ENCODE data around the gene MYBPHL. TPM values are rescaled to one million over a fixed set of nuclear protein-coding genes. Genes with fewer than 3 reads are reported as not detected.

The MYBPHL gene
- polyA plus RNA-seq, 1 donor from 2014 or later: not detected

DNA sequence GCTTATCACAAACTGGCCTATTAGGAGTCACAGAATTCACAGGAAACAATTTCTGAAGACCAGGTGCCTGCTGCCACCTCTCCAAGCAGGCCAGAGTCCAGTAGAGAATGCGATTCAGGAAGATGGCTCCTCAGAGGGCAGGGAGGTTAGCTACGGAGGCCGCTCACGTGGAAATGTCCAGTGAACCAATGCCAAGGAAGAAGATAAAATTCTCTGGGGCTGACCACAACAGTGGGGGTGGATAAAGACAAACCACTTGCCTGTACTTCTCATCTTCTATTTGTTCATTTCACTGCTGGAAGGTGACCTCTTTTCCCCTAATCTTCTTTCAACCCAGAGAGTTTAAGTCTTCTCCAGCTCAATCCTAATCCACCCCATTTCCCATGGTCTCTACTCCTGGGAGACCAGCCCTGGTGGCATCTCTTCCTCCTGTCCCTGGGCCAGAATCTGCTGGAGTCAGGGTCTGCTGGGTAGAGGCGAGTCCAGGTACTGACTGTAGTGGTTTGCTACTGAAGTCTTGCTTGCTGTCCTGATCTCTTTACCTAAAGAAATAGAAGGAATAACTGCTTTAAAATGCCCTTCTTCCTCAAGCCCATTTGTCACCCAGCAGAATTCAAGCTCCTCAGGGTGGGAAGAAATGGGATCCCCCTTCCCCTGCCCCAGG, 27.1 kb downstream of the MYBPHL start:
- Mint-ChIP-seq H3K4me3 (peak overlapping the region in 1 of 4 donors; percentile 34), H3K36me3 (peaks cover 1% of the 10 kb centered on the region), H3K9me3 (no peaks in the 10 kb centered on the region), H3K27ac (no peak overlapping the region), H3K27me3 (peaks cover 4% of the 10 kb centered on the region), H3K4me1 (peaks cover 8 to 13% (median 11%) of the 10 kb centered on the region in 3 donors)

DNA sequence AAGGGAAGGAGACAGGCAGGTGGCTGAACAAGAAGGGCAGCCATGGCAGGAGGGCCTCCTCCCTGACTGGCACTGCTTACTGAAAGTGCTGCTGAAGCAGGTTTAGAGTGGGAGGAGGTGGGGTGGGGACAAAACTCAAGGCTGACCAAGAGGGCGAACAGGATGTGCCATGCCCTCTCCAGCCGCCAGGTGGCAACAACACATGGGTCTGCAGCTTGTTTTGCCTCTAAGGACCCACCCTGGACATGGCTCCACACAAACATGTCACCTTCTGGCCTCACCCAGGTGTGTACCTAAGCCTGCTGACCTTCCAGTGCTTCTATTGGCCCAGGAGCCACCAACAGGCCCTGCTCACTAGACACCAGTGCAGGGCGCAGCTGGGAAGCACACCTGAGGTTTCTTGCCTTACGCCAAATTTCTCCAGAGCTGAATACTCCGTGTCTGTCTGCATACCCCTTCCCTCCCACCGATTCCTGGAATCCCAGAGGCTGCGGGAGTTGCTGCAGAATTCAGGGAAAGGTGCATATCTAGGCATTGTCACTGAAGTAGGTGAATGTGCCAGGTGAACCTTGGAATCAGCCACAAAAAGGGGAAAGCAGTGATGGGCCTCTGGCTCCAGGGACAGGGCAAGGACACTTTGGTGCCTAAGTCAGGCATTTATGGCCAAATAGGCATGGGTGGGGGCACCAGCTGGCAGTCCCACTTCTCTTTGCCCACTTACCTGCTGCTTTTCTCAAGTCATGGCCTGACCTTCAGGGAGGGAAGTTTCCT, 29.2 kb downstream of the MYBPHL start:
- H3K27me3 Mint-ChIP-seq: peaks cover 4% of the 10 kb centered on the region
- H3K4me1 Mint-ChIP-seq: peaks cover 0 to 4% (median 0%) of the 10 kb centered on the region in 3 donors
- no peaks in the 10 kb centered on the region for H3K36me3 Mint-ChIP-seq
- no peak overlapping the region for H3K4me3 Mint-ChIP-seq
- no peaks in the 10 kb centered on the region for H3K9me3 Mint-ChIP-seq
- peak overlapping the region in 1 of 3 donors; percentile 41 for H3K27ac Mint-ChIP-seq

DNA sequence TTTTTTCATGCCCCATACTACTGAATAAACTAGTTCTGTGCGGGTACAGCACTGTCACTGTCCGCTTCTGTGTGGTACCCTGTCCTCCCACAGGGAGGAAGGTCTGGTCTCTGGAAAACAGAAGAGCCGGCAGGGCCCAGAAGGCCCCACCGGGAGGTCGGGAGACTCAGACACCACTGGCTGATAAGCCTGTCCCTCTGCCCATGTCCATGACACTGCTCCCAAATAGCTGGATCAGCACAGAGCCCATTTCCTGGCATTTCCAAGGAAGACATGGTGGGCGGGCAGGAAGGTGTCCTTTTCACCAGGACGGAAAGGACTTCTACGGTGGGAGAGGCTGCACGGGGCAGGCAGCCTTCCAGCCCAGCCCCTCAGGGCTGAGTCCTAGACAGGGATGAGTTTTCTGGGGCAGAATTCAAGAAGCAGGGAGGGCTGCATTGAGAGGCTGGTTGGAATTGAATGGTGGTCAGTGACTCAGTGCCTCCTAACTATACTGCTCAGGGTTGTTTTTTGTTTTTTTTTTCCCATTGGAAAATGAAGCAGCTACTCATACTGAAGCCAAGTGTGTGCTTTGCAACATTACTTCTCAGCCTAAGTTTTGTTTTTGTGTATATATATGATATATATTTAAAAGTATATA, 31.0 kb downstream of the MYBPHL start:
- Mint-ChIP-seq H3K4me1 (peaks cover 0 to 4% (median 0%) of the 10 kb centered on the region in 3 donors), H3K36me3 (peaks cover 2% of the 10 kb centered on the region), H3K27ac (no peak overlapping the region), H3K9me3 (no peaks in the 10 kb centered on the region), H3K27me3 (peaks cover 4% of the 10 kb centered on the region), H3K4me3 (no peak overlapping the region)

DNA sequence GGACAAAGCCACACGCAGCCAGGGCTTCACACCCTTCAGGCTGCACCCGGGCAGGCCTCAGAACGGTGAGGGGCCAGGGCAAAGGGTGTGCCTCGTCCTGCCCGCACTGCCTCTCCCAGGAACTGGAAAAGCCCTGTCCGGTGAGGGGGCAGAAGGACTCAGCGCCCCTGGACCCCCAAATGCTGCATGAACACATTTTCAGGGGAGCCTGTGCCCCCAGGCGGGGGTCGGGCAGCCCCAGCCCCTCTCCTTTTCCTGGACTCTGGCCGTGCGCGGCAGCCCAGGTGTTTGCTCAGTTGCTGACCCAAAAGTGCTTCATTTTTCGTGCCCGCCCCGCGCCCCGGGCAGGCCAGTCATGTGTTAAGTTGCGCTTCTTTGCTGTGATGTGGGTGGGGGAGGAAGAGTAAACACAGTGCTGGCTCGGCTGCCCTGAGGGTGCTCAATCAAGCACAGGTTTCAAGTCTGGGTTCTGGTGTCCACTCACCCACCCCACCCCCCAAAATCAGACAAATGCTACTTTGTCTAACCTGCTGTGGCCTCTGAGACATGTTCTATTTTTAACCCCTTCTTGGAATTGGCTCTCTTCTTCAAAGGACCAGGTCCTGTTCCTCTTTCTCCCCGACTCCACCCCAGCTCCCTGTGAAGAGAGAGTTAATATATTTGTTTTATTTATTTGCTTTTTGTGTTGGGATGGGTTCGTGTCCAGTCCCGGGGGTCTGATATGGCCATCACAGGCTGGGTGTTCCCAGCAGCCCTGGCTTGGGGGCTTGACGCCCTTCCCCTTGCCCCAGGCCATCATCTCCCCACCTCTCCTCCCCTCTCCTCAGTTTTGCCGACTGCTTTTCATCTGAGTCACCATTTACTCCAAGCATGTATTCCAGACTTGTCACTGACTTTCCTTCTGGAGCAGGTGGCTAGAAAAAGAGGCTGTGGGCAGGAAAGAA, 32.0 kb downstream of the MYBPHL start:
- H3K9me3 Mint-ChIP-seq: no peaks in the 10 kb centered on the region
- peaks cover 4% of the 10 kb centered on the region for H3K27me3 Mint-ChIP-seq
- no peak overlapping the region for H3K27ac Mint-ChIP-seq
- peaks cover 0 to 4% (median 0%) of the 10 kb centered on the region in 3 donors for H3K4me1 Mint-ChIP-seq
- H3K36me3 Mint-ChIP-seq: peaks cover 2% of the 10 kb centered on the region
- H3K4me3 Mint-ChIP-seq: no peak overlapping the region

DNA sequence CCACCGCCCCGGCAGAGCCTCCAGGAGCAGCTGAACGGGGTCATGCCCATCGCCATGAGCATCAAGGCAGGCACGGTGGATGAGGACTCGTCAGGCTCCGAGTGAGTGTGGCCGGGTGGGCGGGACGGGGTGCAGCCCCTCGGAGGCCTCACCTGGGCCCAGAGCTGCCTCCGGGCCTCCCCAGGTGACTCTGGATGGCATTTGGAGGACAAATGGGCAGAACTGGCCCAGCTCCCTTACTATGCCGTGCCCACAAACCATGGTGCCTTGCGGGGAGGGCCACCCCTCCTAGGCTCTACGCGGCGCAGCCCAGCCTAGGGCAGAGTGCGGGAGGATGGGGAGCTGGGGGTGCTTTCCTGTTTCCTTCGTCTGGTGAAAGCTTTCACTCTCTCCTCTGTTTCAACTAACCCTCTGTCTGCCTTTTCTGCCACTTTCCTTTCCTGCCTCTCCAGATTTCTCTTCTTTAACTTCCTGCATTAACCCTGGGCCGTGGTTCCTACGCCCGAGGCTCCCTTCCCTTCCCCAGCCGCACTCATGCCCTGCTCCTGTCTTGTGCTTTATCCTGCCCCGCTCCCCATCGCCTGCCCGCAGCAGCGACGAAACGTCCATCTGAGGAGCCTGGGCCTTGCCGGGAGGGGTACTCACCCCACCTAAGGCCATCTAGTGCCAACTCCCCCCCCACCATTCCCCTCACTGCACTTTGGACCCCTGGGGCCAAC, 33.1 kb downstream of the MYBPHL start:
- Mint-ChIP-seq H3K4me1 (peaks cover 0 to 4% (median 0%) of the 10 kb centered on the region in 3 donors), H3K36me3 (peaks cover 2% of the 10 kb centered on the region), H3K27ac (no peak overlapping the region), H3K4me3 (no peak overlapping the region), H3K9me3 (no peaks in the 10 kb centered on the region), H3K27me3 (peaks cover 4% of the 10 kb centered on the region)

DNA sequence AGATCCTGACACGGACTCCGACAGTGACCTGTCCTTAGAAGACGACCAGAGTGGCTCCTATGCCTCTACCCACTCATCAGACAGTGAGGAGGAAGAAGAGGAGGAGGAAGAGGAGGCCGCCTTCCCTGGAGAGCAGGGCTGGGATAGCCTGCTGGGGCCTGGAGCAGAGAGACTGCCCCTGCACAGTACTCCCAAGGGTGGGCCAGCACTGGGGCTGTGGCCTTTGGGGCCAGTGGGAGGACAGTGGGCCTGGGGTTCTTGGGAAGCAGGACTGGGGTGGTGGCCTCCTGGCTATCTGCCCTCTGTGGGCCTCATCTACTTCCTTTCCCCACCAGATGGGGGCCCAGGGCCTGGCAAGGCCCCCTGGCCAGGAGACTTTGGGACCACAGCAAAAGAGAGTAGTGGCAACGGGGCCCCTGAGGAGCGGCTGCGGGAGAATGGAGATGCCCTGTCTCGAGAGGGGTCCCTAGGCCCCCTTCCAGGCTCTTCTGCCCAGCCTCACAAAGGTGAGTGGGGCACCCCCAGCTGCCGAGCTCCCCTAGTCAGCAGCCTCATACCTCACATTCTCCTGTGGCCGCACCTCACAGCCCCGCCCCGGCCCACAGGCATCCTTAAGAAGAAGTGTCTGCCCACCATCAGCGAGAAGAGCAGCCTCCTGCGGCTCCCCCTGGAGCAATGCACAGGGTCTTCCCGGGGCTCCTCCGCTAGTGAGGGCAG, 33.8 kb downstream of the MYBPHL start:
- H3K9me3 Mint-ChIP-seq: no peaks in the 10 kb centered on the region
- peaks cover 0 to 4% (median 0%) of the 10 kb centered on the region in 3 donors for H3K4me1 Mint-ChIP-seq
- peaks cover 2% of the 10 kb centered on the region for H3K36me3 Mint-ChIP-seq
- H3K27ac Mint-ChIP-seq: no peak overlapping the region
- H3K4me3 Mint-ChIP-seq: no peak overlapping the region
- peaks cover 4% of the 10 kb centered on the region for H3K27me3 Mint-ChIP-seq

DNA sequence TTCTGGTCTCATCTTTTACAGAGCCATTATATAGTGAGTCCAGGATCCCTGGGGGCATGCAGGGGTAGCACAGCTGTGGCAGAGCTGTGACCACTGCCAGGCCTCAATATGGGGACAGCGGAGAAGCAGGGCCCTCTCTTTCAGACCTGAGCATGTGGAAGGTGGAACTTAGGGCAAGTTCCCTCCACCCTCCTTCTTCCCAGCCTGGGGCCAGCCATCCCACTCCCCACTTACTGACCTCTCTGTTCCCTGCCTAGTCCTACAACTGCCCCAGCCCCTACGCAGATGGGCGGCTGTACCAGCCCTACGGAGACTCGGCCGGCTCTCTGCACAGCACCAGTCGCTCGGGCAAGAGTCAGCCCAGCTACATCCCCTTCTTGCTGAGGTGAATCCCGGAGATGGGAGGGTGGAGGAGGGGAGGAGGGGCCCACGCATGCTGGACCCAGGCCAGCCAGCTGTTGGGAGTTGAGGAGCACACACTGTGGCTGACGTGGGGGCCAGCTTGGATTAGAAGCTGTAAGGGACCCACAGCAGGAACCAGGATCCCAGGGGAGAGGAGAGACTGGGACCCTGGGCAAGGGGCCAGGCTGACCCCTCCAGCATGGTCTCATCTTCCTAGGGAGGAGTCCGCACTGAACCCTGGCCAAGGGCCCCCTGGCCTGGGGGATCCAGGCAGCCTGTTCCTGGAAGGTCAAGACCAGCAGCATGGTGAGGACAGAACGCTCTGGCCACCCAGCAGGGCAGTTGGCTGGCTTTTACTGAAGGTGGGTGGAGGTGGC, 34.6 kb downstream of the MYBPHL start:
- Mint-ChIP-seq H3K4me1 (peaks cover 0 to 2% (median 0%) of the 10 kb centered on the region in 3 donors), H3K27ac (no peak overlapping the region), H3K9me3 (no peaks in the 10 kb centered on the region), H3K36me3 (peaks cover 2% of the 10 kb centered on the region), H3K27me3 (peaks cover 4% of the 10 kb centered on the region), H3K4me3 (no peak overlapping the region)

DNA sequence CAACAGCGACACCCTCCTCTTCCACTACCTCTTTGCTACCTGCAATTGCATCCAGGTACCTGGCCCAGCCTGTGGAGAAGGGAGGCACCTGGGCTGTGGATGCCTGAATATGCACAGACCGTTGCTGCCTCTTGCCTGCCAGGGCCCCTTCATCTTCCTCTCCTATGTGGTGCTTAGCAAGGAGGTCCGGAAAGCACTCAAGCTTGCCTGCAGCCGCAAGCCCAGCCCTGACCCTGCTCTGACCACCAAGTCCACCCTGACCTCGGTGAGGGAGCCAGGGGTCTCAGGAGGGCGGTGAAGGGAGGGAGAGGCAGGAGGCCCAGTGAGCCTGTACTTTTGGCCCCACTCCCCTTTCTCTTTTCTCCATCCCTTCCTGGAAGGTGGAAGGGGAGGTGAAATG, 35.4 kb downstream of the MYBPHL start:
- Mint-ChIP-seq H3K27me3 (peaks cover 4% of the 10 kb centered on the region), H3K4me1 (no peaks in the 10 kb centered on the region), H3K9me3 (no peaks in the 10 kb centered on the region), H3K36me3 (peaks cover 2% of the 10 kb centered on the region), H3K4me3 (no peak overlapping the region), H3K27ac (no peak overlapping the region)

DNA sequence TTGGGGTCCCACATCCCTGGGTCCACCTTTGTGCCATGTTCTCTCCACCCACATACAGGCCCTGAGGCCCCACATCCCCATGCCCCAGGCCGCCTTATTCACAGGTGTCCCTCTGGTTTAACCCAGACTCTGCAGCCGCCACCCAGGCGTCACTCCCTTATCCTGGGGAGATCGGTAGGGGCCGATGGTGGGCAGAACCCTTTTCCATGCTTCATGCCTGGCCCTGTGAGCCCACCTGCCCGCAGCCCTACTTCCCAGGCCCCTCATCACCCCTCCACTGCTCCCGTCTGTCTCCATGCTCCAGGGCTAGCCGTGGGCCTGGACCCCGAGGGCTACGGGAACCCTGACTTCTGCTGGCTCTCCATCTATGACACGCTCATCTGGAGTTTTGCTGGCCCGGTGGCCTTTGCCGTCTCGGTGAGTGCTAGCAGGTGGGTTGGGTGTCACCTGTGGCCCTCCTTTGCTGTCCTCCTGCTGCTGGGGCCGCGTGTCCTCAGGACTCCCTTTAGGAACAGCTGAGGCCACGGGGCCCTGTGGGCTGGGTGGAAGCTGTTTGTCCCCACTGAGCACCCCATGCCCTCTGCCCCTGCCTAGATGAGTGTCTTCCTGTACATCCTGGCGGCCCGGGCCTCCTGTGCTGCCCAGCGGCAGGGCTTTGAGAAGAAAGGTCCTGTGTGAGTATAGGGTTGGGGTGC, 36.0 kb downstream of the MYBPHL start:
- H3K4me3 Mint-ChIP-seq: no peak overlapping the region
- H3K27me3 Mint-ChIP-seq: peaks cover 4% of the 10 kb centered on the region
- peaks cover 2% of the 10 kb centered on the region for H3K36me3 Mint-ChIP-seq
- no peaks in the 10 kb centered on the region for H3K4me1 Mint-ChIP-seq
- no peaks in the 10 kb centered on the region for H3K9me3 Mint-ChIP-seq
- no peak overlapping the region for H3K27ac Mint-ChIP-seq

DNA sequence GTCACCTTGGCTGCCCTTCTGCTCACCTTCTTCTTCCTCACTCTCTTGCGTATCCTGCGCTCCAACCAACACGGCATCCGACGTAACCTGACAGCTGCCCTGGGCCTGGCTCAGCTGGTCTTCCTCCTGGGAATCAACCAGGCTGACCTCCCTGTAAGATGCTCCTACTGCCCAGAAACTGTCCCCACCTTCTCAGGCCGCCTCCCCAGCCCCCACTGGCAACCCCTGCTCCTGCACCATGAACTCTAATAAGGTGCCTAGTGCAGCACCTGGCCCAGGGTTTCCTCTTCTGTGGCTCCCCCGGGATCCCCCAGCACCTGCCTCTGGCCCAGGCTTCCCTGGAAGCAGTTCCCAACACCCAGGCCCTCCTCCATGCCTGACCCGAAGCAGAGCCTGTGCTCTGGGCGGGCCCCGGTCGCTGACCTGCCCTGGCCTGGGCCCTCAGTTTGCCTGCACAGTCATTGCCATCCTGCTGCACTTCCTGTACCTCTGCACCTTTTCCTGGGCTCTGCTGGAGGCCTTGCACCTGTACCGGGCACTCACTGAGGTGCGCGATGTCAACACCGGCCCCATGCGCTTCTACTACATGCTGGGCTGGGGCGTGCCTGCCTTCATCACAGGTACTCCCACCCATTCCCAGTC, 36.7 kb downstream of the MYBPHL start:
- H3K27ac Mint-ChIP-seq: peak overlapping the region in 1 of 3 donors; percentile 46

DNA sequence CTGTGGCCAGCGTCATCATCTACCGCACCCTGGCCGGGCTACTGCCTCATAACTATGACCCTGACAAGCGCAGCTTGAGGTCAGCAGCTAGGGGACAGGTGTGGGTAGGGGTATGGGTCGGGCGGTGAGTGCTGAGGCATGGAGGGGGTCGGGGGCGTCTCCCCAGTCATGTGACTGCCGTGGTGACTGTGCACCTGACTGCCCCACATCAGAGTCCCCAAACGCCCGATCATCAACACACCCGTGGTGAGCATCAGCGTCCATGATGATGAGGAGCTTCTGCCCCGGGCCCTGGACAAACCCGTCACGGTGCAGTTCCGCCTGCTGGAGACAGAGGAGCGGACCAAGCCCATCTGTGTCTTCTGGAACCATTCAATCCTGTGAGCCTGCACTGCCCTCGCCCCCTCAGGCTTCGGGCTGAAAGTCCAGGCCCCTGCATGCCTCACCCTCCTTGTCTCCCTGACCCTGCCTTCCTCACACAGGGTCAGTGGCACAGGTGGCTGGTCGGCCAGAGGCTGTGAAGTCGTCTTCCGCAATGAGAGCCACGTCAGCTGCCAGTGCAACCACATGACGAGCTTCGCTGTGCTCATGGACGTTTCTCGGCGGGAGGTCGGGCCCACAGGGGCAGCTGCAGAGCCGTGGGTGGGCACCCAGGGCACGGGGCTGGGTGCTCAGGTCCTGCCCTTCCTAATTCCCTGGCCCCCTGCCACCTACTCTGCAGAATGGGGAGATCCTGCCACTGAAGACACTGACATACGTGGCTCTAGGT, 37.4 kb downstream of the MYBPHL start:
- Mint-ChIP-seq H3K27ac (no peak overlapping the region), H3K4me1 (no peaks in the 10 kb centered on the region), H3K27me3 (no peaks in the 10 kb centered on the region), H3K9me3 (no peaks in the 10 kb centered on the region), H3K36me3 (peaks cover 2% of the 10 kb centered on the region), H3K4me3 (no peak overlapping the region)

More for the DNA sequence above, 36.7 kb downstream of the MYBPHL start:
- Mint-ChIP-seq H3K9me3 (no peaks in the 10 kb centered on the region), H3K36me3 (peaks cover 2% of the 10 kb centered on the region), H3K4me3 (no peak overlapping the region), H3K4me1 (no peaks in the 10 kb centered on the region), H3K27me3 (no peaks in the 10 kb centered on the region)

Data from IgD-negative memory B cell (primary cell).